NCI-H1436 (cell line): ENCODE measurements around the gene C2CD3.

Experiments used
- DNase-seq: peaks from one replicate; lab custom pipeline; 2025; lab: John Stamatoyannopoulos, UW

Gene C2CD3

DNA sequence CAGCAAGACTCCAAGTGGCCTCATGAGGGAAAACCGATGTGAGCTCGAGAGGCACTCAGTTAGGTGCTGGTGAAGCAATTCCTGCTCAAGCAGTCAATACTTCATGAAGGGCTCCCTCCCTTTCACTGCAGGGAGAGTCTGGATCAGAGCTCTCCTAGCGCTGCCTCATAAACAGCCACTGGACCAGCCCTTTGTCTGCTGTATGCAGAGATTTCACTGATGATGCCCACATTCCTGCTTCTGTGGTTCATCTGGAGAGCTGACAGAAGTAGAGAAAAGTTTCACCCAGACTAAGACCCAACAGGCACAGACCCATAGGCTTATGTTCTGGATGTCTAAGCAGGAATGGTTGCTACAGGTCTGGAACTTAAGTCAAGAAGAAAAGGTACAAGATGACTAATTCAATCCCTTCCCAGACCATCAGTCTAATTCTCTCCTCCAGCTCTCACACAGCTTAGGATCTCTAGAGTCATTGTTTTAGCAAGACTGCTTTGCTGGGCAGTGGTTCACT, 192.2 kb downstream of the C2CD3 start:
- DNase-seq: no peak

DNA sequence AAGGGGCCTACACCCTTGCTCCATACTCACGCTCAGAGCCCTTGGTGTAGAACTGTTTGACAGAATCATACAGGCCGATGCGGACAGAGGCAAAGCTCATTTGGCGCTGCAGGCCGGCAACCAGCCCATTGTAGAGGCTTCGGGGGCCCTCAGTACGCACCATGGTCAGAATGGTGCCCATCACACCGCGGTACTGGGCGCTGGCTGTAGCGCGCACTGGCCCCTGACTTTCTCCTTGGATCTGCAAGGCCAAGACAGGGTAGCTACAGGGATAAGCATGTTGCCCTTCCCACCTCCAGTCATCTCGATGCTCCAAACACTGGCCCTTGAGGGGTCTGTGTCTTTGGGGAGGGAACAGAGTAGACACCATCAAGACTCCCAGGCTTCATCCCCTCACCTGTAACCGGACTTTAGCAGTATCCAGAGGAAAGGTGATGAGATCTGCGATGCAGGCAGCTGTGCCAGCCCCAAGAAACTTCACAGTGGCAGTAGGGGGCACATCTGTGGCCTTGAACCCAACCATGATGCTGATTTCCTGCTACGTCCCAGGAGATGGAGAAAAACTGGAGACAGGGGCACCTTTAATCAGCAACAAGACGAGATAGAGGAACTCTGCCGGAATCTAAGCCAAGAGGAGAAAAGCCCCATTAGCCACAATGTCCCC, 192.8 kb downstream of the C2CD3 start:
- DNase-seq: no peak

DNA sequence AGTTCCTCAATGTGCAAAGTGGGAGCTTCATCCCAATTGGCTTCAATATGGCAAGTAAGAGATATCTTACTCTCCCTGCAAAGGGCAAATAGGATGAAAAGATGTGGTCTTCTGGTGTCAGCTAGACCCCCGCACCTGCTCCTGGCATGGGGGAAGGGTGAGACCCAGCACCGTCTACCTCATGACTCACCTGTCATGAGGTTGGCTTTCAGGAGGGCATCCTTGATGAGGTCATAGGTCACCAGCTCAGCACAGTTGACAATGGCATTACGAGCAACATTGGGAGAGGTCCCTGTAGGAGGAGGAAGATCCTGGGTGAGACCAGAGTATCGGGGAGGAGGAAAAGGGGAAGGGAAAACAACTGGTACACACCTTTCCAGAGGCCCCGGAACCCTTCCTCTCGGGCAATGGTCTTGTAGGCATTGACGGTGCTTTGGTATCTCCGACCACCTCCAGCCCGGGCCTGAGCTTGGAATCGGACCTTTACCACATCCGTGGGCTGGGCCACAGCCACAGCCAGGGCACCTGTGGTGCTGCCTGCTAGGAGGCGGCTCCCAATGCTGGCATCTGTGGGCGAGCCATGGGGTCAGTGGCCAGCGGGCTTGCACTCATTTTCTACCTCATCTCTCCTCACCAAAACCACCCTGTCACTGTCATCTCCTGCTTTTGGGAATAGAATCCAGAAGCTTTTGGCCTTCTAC, 194.2 kb downstream of the C2CD3 start:
- no peak for DNase-seq

DNA sequence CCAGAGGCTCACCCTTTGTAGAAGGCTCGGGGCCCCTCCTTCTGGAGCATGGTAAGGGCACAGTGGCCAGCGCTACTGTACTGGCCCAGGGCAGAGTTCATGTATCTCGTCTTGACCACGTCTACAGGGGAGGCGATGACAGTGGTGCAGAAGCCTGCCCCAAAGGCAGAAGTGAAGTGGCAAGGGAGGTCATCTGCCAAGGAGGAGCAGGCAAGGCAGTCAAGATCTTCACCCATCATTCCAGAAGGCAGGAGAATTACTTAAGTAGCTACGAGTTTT, 195.4 kb downstream of the C2CD3 start:
- no peak for DNase-seq

DNA sequence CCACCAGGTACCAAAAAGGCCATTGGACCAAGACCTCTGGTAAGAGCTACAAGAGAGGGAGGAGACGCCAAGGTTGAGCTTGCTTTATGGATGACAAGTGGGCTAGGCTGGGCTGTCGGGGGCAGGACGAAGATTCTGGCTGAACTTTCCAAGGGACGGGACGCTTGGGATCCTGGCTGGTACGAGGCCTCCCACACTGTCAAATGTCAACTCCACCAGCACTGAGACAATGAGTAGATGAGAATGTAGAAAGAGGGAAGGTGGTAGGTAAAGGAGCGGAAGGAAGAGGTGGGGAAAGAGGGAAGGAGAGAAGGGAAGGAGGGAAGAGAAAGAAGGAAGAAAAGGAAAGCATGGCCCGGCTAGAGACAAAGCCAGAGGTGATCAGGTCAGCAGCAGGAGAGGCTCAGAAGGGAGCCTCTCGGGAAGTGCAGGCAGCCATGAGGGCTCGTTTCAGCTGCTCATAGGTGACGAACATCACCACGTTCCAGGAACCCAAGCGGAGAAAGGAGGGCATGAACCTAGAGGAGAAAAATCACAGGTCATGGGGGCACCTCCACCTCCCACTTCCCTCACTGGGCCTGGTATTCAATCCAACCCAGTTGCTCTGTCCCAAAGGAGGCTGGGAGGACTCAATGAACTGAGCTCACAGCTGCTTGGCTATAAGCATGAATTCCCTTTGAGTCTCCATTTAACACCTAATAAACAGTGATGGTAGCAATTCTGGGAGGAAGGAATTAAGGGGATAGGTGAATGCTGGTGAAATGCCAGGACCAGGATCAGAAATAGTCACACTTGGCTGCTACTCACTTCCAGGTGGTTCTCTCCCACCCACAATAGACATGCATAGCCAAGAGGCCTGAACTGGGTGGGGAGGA, 196.0 kb downstream of the C2CD3 start:
- no peak for DNase-seq

DNA sequence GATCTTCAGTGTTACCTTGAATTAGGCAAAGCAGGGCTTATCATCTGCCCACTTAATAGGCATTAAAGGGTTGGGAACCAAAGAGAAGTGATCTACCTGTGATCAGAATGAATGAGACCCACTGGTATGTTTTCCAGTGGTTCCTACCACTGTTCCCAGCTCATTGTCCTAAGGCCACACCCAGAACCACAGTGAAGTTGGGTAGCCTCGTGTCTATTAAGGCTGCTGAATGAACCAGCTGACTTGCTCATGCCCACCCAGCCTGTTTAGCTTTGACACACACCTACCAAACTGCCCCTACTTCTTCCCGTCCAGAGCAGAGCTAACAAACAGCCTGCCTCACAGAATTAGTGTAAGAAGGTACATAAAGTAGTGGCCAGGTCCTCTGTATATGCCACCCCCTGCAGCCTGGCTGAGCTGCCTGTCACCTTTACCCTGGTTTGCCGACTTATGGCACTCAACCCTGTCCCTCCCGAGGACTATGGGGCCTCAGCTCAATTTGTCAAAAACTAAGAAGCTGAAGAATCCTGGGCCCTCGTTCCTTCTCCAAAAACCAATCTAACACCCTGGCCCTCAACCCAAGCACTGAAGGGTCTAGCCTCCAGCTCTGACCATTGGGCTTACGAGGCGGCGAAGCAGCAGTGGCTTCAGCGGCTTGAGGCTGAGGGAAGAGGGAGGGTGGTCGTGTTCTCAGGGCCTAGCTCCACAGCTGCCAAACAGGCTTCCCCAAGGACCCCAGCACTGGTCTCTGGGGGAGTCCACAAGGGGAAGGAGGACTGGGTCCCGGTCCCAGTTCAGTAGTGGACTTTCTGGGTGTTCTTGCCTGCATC, 198.0 kb downstream of the C2CD3 start:
- DNase-seq: no peak

DNA sequence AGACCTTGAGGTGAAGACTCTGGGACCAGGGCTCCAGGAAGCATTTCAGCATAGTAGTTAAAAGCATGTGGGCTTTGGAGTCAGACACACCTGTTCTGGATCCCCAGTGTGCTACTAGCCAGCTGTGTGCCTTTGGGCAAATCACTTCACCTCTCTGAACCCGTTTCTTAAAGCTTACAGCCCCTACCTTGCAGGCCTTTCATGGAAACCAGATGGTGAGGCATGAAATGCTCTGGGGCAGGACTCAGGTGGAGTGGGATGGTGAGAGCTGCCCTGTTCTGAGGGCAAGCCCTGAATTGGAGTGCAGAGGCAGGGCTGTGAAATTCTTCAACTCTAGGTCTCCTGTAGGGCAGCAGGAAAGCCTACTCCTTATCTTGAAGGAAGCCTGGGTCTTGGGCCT, 198.6 kb downstream of the C2CD3 start:
- DNase-seq: no peak

DNA sequence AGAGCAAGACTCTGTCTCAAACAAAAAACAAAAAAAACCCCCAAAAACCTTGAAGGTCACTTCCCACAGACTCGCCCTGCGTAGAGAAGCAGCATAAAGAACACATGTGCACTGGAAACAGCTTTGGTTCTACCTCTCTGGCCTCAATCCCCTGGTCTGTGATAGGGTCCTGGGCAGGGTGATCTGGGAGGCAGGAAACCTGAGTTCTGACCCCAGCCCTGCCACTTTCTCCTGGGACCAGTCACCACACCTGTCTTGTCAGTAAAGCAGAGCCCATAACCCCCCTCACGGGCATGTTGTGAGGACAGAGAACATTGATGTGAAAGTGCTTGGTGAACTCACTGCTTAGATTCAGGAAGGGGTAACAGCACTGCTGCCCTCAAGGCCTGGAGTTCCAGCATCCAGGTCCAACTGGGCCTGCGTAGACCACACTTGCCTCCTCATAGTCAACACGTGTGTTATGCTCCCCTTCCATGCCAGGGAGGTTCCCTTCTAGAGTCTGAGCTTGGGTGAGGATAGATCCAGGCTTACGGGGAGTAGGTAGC, 199.6 kb downstream of the C2CD3 start:
- DNase-seq: no peak

DNA sequence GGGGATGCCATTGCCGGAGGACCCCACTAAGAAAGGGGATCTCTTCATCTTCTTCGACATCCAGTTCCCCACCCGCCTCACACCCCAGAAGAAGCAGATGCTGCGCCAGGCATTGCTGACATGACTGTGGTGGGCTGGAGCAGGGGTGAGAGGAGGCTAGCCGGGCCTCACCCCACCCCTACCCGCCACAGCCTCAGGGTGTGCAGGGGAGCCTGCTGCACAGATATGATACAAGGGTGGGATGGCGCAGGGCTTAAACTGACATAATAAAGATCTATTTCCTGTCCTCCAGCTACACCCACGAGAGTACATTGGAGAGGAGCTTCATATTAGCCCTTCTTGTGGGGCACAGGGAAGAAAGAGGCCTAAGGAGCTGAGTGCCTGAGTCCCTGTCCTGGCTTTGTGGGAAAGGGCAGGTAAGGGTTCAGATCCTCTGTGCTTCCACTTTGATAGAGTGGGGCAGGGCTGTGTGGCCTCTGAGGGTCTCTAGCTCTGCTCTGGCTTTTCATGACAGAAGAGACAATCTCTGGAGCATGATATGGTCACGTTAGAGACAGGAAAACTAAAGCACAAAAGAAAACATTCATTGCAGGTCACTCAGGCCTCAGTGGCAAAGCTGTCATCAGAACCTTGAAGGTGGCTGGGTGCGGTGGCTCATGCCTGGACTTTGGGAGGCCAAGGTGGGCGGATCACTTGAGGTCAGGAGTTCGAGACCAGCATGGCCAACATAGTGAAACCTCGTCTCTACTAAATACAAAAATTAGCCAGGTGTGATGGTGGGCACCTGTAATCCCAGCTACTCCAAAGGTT, 200.6 kb downstream of the C2CD3 start:
- no peak for DNase-seq

DNA sequence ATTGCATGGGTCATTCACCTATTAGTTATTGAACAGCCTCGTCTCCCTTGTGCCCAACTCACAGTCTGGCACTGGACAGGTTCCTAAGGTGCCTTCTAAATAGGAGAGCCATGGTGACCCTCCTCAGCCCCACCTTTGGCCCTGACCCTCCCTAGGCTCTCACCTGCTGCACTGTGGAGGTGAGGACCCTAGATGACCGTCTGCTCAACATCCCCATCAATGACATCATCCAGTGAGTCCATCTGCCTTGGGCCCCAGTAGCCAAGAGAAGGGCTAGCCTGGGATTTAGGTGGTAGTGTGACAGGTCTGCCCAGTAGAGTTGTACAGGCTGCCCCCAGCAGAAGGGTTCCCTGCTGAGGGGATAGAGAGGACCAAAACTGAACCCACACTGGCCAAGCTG, 201.7 kb downstream of the C2CD3 start:
- no peak for DNase-seq

DNA sequence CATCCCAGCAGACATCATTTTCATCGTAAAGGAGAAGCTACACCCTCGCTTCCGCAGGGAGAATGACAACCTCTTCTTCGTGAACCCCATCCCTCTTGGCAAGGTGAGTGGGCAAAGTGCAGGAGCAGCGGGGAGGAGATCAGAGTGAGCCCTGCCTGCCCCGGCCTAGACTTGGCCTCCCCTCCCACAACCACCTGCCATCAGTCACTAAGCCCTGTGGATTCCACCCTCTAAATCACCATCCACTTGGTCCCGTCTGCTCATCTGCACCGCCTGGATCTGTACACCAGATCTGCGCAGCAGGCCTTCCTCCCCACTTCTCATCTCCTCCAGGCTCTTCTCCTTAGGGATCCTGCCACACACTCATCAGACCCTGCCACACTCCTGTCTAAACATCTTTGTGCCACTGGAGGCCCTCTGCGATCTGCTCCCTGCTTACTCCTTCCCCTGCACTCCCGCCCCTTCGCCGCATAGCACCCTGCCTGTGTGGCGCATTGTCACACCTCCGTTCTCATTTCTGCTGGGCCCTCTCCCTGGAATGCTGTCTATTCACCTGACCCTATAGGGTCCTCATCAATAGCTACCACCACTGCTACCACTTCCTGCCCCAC, 202.3 kb downstream of the C2CD3 start:
- DNase-seq: no peak

DNA sequence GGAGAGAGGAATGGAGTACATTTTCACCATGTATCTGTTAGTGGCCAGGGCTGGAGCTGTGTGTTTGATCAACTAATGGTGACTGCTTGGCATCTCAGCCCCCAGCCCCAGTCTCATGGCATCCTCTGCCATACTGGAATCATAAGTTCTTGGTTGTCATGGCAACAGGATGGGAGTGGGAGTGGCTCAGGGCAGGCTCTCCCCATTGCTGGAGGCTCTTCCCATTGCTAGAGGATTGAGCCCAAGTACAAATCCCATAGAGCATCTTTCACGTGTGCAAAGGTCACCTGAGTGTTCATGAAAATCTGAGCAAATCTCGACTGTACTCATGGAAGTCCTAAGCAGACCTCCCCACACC, 205.1 kb downstream of the C2CD3 start:
- no peak for DNase-seq

DNA sequence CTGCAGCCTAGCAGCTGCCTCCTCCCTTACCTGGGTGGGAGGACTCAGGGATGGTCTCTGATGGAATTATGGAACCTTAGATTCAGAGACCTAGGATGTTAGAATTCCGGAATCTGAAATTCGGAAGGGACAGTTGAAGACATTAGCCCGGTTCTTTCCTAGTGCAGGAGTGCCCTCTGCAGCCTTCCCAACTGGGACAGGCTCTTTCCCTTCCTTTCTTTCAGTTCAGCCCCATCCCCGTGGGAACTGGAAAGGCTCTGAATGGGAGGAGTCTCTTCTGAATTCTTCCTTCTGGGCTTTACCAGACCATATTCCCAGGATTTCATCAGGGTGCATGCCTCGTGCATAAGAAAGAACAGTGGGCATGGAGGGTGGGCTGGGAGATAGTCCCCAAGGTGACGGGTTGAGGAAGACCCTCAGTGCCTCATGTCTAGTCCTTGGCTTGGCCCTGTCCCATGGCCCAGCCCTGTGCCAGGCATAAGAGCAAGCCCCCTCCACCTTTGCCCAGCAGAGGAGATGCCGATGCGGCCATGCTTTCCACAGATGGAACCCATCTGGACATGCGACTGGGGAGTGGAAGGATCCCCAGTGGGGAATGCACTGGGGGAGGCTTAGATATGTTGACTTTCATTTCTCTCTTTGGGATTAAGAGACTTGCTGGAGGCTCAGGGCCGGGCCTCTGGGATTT, 205.6 kb downstream of the C2CD3 start:
- no peak for DNase-seq

DNA sequence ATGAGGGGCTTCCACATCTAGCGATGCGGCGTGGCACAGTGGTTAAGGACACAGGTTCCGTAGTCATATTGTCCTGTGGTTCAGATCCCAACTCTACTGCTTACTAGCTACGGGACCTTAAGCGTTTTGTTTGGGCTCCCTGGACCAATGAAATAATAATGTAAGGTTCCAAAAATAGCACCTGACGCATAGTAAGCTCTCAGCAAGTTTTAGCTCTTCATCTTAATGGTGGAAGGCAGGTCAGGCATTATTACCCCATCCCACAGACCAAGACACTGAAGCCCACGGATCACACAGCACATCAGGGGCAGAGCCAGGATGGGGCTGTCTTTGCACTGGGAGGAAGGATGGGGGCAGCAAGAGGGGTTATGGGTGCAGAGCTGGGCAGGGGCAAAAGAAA, 206.9 kb downstream of the C2CD3 start:
- DNase-seq: no peak
